GM12892 (cell line): Measurements from ENCODE around the gene TSPAN15.

ENCODE experiments used
- DNase-seq: peaks from one replicate; pipeline ENCODE4 v3.0.0; 2011; ENCODE audit not compliant: insufficient read length
- FAIRE-seq: peaks from 2 replicates; lab custom pipeline; 2011; peaks lifted over from hg19 to GRCh38; lab: Jason Lieb, UNC
- POLR2A ChIP-seq: IDR thresholded peaks from 2 replicates; pipeline ENCODE4 v1.6.1; 2011; ENCODE audit warnings: low read depth, low read length, control low read depth
- POLR2AphosphoS5 ChIP-seq: IDR thresholded peaks from 2 replicates; pipeline ENCODE4 v1.6.1; 2011; ENCODE audit warnings: low read depth, low read length, control low read depth
- TAF1 ChIP-seq: IDR thresholded peaks from 2 replicates; pipeline ENCODE4 v1.6.1; 2011; ENCODE audit warnings: low read depth, mild to moderate bottlenecking, control low read depth, low read length, borderline replicate concordance

The TSPAN15 gene

DNA sequence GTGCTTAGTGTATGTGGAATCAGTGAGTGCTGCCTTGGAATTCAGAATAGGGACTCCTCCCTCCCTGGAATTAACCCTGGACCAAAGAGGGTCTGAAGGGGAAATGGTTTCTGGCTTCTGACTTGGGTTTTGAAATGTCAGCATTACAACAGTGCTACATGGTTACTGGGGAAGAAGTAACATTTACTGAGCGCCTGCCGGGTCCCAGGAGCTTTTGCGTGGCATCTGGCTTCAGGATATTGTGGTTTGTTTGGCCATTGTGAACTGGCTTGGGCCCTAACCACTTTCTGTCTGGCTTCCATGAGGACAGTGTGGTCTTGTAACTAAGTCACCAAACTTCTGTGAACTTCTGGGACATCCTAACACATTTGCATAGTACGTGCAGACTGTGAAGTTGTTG is 21.3 kb downstream of the TSPAN15 start:
- FAIRE-seq (peak; percentile 24), DNase-seq (no peak)
- TF ChIP-seq POLR2A (no peak), TAF1 (no peak)

DNA sequence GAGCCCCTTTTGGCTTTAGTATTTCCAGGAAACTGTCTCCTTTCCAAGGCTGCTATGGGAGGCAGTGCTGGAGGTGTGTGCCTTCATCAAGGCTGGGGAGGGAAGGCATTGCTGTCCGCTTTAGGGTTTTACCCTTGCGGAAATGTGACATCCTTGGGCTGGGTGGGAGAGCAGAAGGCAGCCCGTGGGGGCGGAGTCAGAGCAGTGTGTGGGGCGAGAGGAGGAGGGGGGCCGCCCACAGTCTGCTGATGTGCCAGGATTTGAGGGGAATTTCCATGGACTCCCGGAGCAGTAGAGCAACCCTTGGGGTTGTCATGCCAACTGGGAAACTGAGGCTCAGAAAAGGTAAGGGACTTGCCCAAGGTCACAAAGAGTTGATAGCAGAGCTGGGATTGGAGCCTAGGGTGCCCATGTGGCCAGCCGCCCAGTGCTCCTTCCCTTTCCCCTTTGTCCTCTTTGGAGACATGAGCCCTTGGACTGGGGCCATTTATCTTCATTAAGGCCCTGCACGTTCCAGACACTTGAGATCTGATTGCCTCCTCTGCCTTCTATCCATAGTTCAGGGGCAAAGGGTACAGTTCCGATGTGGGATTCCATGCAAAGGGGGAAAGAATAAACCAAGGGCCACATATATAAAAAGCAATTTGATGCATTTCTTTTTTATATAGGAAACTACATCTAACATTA is 22.2 kb downstream of the TSPAN15 start:
- no peak for DNase-seq
- TF ChIP-seq POLR2AphosphoS5 = no peak
- TF ChIP-seq POLR2A = no peak
- TF ChIP-seq TAF1 = no peak
- no peak for FAIRE-seq

DNA sequence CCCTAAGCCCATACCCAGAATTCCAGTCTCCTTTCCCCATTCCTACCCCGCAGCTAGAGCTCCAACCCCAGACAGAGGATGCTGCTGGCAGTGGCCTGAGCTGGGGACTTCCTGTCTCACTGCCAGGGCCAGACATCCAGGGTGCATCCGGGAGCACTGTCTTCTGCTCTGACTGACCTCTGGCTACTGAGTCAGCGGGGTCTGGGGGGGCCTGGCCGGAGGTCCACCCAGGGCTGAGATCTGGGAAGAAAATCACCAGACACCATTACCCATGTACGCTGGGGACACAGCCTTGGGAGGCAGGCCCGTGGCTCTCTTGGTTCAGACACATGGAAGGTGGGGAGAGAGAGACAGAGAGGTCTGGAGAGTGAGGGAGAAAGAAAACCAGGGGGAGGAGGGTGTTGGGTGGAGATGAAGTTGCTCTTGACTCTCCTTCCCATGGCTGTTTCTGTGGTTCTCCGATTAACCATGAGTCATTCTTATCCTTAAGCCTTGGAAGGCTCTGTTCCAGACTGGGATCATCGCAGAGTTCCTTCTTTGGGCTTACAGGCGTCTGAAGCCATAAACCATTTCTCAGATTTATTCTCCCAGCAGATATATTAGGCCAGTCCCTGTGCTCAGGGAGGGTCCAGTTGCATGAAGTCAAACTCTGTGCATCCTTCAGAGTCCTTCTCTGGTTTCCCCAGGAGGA is 23.6 kb downstream of the TSPAN15 start:
- DNase-seq (no peak), FAIRE-seq (no peak)
- no peak for TF ChIP-seq TAF1
- TF ChIP-seq POLR2A = no peak
- no peak for TF ChIP-seq POLR2AphosphoS5

DNA sequence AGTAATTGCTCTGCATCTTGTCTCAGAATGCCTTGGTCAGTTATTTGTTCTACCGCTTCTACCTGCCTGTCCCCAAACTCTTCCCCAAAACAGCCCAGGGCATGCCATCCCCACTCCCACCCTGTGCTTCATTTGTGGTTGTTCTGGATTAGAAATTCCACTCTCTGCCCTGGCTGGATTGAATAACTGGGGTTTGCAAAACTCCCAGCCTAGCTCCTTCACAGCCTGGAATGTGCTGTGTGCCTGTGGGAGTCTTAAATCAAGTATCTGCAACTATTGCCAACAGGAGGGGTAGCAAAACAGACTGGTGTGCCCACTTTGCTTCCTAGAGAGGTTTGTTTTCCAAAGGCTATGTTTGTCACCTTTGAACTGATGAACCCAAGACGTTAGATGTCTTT is 24.2 kb downstream of the TSPAN15 start:
- TF ChIP-seq POLR2AphosphoS5 (no peak), POLR2A (no peak), TAF1 (no peak)
- no peak for DNase-seq
- no peak for FAIRE-seq

DNA sequence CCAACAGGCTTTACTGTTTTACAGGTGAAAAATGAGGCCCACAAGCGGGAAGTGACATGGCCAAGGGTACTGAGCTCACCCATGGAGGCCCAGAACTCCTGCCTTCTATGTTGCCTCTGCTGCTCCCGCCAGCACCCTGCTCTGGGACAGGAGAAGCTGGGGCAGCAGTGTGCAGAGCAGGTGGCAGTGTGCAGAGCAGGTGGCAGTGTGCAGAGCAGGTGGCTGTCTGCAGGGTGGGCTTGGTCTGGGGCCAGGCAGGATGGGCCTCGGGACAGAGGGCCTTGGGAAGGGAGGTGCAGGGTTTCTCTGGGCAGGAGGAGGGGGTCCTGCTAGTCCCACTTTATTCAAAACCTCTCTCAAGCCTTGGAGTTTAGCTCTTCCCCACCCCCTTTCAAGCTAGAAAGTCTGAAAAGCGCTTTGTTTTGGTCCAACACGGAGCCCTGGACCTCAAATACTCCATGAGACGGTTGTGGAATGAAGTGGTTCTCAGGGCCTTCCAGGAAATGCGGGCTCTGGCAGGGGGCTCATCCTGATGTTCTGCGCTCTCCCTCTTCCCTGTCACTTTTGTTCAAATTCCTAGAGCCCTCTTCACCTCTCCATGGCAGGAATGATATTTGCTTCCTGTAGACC is 26.8 kb downstream of the TSPAN15 start:
- TF ChIP-seq POLR2A = no peak
- TF ChIP-seq TAF1 = no peak
- no peak for TF ChIP-seq POLR2AphosphoS5
- FAIRE-seq (no peak), DNase-seq (no peak)

DNA sequence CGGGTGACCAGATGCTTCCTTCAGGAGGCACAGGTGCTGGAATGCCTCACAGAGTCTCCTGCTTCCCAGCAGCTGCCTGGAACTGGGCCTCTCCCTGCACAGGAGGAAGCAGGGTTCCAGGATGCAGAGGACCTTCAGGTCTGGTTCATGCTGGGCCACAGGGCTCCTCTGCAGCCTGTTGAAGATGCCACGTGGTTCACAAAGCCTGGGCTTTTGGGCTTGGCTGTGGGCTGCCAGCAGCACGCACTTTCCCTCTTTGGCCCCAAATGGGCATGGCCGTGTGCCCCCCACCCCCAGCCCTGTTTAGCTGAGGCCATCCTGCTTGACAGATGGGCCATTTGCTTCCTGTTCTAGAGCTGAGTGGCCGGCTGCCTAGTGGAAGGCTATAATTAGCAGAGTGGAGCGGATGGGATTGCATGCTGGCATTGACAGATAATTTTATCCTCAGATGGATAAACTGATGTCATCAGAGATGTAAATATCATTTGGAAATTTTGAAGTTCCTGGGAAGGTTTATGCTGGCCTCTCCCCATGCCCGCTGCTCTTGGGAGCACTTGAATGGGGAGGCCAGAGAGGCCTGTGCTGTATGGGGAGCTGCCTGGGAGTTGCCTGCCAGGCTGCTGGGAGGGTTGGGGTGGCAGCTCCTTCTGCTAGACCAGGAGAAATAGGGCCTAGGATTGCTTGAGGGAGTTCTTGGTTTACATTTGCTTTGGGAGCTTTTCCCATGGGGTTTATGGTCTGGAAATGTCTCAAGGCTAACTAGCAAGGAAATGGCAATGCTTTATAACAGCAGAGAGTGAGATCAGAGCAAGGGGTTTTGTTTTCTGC is 28.2 kb downstream of the TSPAN15 start:
- DNase-seq = no peak
- no peak for TF ChIP-seq POLR2A
- TF ChIP-seq POLR2AphosphoS5 = no peak
- no peak for TF ChIP-seq TAF1
- no peak for FAIRE-seq

DNA sequence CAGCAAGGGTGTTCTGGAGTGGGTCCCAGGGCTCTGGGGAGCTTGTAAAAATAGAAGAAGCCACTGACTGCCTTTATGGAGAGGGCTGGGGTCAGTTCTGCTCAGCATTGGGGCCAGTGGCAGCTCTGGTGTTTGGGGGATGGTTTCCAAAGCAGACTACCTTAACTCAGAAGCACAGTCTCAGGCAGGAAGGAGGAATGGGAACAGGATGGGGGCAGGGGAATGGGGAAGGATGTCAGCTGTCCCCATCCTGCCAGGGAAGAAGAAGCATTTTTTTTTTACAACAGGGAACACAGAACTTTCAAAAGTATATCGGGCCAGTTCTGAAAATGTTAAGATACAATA is 28.8 kb downstream of the TSPAN15 start:
- TF ChIP-seq POLR2AphosphoS5 (no peak), TAF1 (no peak), POLR2A (no peak)
- DNase-seq = no peak
- FAIRE-seq = no peak

DNA sequence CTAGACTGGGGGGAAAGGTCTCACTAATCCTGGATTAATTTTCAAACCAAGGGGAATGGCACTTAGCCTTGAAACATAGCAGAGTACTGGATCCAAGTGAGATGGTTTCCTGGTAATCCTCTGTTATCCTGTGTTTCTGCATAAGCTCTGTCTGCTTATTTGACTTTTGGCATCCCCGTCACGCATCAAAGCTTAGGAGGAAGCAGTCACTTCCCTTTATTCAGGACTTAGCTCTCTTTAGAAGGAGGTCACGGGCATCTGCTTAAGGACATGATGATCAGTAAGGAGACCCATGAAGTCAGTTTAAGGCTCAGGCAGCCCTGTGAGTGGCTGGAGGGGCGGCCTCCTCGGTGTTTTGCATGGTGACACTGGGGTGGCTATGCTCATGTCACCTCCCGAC is 30.0 kb downstream of the TSPAN15 start:
- TF ChIP-seq POLR2AphosphoS5 = no peak
- TF ChIP-seq POLR2A = no peak
- no peak for TF ChIP-seq TAF1
- no peak for DNase-seq
- FAIRE-seq = no peak

DNA sequence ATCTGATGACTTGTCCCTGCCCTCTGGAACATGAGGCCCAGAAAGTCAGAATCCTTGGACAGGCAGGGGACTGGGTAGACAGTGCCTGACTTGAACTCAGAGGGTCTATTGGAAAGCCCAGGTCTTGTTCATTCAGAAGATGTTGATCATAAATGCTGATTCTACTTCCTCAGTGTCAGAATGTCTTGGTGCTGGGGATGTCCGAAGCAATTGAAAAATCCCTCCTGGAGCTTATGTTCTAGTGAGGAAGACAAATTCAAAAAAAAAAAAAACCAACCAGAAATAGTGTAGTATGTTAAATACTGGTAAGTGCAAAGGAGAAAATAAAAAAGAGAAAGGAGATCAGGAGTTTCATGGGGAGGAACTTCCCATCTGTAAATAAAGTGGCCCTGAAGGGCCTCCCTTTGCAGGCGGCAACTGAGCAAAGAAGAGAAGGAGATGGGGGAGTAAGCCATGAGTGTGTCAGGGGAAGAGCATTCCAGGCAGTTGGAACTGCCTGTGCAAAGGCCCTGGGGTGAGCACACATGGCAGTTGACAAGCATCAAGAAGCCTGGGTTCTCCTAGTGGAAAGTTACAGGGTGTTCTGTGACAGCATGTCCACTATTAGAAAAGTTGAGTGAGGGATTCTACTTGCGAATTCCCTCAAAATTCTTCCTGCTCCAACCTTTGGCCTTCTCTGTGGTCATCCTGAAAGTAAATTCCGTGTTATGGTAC is 30.7 kb downstream of the TSPAN15 start:
- no peak for TF ChIP-seq POLR2A
- no peak for TF ChIP-seq POLR2AphosphoS5
- no peak for TF ChIP-seq TAF1
- DNase-seq (no peak), FAIRE-seq (no peak)

DNA sequence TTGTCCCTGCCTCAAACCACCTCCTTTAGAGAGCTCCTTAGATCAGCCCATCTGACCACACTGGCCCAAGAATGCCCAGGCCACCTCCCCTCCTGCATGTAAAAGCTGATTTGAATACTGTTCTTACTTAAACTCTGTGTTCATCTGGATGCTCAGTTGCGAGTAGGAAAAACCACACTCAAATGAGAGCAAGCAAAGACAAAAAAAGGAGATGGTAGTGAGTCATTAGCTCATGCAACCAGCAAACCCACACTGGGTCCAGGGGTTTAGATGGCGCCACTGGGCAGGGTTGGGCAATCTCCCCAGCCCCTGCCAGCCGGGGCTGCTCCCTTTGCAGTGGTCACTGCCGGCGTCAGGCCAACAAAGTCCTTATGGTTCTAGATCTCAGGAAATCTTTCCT is 32.7 kb downstream of the TSPAN15 start:
- FAIRE-seq (no peak), DNase-seq (no peak)
- TF ChIP-seq POLR2A (no peak), TAF1 (no peak)

DNA sequence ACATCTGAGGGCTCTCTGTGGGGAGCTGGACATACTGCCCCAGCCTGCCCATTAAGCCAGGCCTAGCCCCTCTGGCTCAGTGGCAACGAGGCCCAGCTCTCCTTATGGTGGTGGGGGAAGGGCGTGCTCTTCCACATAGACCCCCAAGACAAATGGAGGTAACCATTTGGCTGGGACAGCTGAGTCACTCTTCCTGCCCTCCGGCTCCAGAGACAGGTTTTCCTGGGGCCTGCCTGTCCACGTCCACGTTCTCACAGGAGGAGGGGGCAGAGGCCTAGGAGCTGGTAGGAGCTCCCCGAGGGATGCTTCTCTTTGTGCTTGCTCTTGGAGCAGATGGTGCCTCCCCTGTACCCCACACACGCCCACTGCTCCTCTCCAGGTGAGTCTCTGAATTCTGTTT is 33.5 kb downstream of the TSPAN15 start:
- FAIRE-seq = no peak
- DNase-seq = no peak
- TF ChIP-seq POLR2AphosphoS5 (no peak), POLR2A (no peak), TAF1 (no peak)
